Trophoblast cell (in vitro differentiated cells and primary cell): ENCODE results near the gene THSD4.

Experiments
- DNase-seq, 2 donors: peaks; one replicate each; pipeline ENCODE4 v3.0.0-alpha.2; 2016
- H2AFZ ChIP-seq: 2 replicates; pipeline ENCODE4 v1.6.1; 2013; ENCODE audit warnings: low read length, moderate library complexity, mild to moderate bottlenecking; ENCODE audit not compliant: insufficient read depth, poor library complexity
- H2AK5ac ChIP-seq: 2 replicates; pipeline ENCODE4 v1.6.1; 2013; ENCODE audit warnings: mild to moderate bottlenecking, low read length
- H2BK120ac ChIP-seq: 2 replicates; pipeline ENCODE4 v1.6.1; 2013; ENCODE audit warnings: low read length, mild to moderate bottlenecking, moderate library complexity; ENCODE audit not compliant: insufficient read depth, poor library complexity
- H2BK12ac ChIP-seq: 2 replicates; pipeline ENCODE4 v1.6.1; 2013; ENCODE audit warnings: mild to moderate bottlenecking, low read length, moderate library complexity
- H2BK5ac ChIP-seq: 2 replicates; pipeline ENCODE4 v1.6.1; 2013; ENCODE audit warnings: low read length, low read depth, moderate library complexity, mild to moderate bottlenecking; ENCODE audit not compliant: poor library complexity
- H3K14ac ChIP-seq: 2 replicates; pipeline ENCODE4 v1.6.1; 2013; ENCODE audit warnings: mild to moderate bottlenecking, low read length
- H3K18ac ChIP-seq: 2 replicates; pipeline ENCODE4 v1.6.1; 2013; ENCODE audit warnings: mild to moderate bottlenecking, low read length
- H3K23ac ChIP-seq: 2 replicates; pipeline ENCODE4 v1.6.1; 2013; ENCODE audit warnings: low read length
- H3K27ac ChIP-seq: 2 replicates; pipeline ENCODE4 v1.5.1; 2013; ENCODE audit warnings: low read depth, mild to moderate bottlenecking, inconsistent platforms, low read length, moderate library complexity
- H3K27me3 ChIP-seq: 2 replicates; pipeline ENCODE4 v1.6.1; 2013; ENCODE audit warnings: inconsistent platforms, mild to moderate bottlenecking, low read length, moderate library complexity; ENCODE audit not compliant: insufficient read depth
- H3K36me3 ChIP-seq, 2 experiments: 1 replicate in 1 of 2; 2 replicates in 1 of 2; pipeline ENCODE4 v1.6.1; 2013; ENCODE audit warnings: low read length in 2 of 2, mild to moderate bottlenecking in 2 of 2, moderate library complexity in 1 of 2; ENCODE audit not compliant: insufficient read depth in 2 of 2, control insufficient read depth in 1 of 2
- H3K4ac ChIP-seq: 2 replicates; pipeline ENCODE4 v1.6.1; 2013; ENCODE audit warnings: low read depth, mild to moderate bottlenecking, low read length, moderate library complexity
- H3K4me1 ChIP-seq, 2 experiments: 1 replicate in 1 of 2; 2 replicates in 1 of 2; pipeline ENCODE4 v1.6.1; 2013; ENCODE audit warnings: low read length in 2 of 2, mild to moderate bottlenecking in 2 of 2, moderate library complexity in 1 of 2; ENCODE audit not compliant: insufficient read depth in 2 of 2, control insufficient read depth in 1 of 2
- H3K4me2 ChIP-seq: 2 replicates; pipeline ENCODE4 v1.6.1; 2013; ENCODE audit warnings: inconsistent platforms, mild to moderate bottlenecking, low read length, moderate library complexity
- H3K4me3 ChIP-seq: 2 replicates; pipeline ENCODE4 v1.5.1; 2013; ENCODE audit warnings: mild to moderate bottlenecking, low read depth, low read length, inconsistent platforms
- H3K79me1 ChIP-seq: one replicate; pipeline ENCODE4 v1.6.1; 2013; ENCODE audit warnings: low read length
- H3K79me2 ChIP-seq: 2 replicates; pipeline ENCODE4 v1.6.1; 2013; ENCODE audit warnings: low read length, mild to moderate bottlenecking; ENCODE audit not compliant: control insufficient read depth, insufficient read depth, poor library complexity
- H3K9ac ChIP-seq: 2 replicates; pipeline ENCODE4 v1.6.1; 2013; ENCODE audit warnings: mild to moderate bottlenecking, low read length
- H3K9me3 ChIP-seq: 2 replicates; pipeline ENCODE4 v1.6.1; 2013; ENCODE audit warnings: low read depth, mild to moderate bottlenecking, control low read depth, inconsistent platforms, low read length; ENCODE audit not compliant: insufficient read depth
- H4K12ac ChIP-seq: 2 replicates; pipeline ENCODE4 v1.6.1; 2013; ENCODE audit warnings: low read depth, mild to moderate bottlenecking, low read length, moderate library complexity
- H4K8ac ChIP-seq: 2 replicates; pipeline ENCODE4 v1.6.1; 2013; ENCODE audit warnings: low read depth, mild to moderate bottlenecking, low read length, moderate library complexity
- H4K91ac ChIP-seq: one replicate; pipeline ENCODE4 v1.6.1; 2013; ENCODE audit warnings: low read depth, mild to moderate bottlenecking, low read length, moderate library complexity
- WGBS: extraction: QIAGEN DNeasy Blood & Tissue Kit; methylation state at CpG from one replicate; pipeline ENCODE4 v1.1.7; 2013; ENCODE audit warnings: missing lambda C conversion rate; ENCODE audit not compliant: insufficient read length, insufficient coverage; ENCODE audit errors: extremely low coverage; 5-methylcytosine and 5-hydroxymethylcytosine counted together

THSD4 gene

DNA sequence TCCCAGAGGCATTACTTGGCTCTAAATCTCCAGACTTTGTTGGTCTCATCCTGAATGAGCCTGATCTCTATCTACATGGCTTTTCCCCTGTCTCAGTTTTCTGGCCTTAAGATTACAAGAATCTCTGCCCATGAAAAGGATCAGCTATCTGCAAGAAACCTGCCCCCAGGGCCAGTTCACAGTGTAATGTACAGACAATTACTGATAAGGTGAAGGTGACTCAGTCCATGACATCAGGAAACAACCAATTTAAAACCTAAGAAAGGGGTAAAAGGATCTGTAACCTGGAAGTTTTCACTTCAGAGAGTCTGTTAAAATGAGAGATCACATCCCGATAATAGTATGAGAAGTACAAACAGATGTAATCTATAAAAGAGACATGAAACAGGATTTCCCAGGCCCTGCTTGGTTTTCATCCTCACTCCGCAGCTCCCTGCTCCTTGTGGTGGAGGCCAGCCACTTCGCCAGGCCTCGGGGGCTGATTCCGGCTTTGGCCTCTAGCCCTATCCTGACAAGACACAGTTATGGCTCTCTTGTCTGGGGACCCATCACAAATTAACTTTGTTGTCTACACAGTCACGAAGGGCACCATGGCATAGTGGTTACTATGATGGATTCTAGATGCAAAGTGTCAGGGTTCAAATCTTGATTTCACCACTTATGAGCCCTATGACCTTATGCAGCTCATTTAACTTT lies 136.9 kb downstream of the THSD4 start:
- Histone ChIP-seq H4K91ac (no peak overlapping the region), H3K23ac (no peak overlapping the region)

DNA sequence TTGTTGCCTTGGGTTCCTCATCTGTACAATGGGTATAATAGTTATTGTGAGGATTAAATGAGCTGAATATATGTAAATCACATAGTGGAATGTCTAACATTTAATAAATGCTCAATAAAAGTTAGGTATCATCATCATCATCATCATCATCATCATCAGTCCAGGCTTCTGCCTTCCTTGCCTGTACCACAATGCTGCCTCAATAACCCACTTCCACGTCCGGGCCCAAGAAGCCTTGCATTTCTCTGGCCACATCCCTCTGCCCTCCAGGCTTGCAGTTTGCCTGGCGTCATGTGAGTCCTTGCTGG lies 137.4 kb downstream of the THSD4 start:
- H3K4ac ChIP-seq: no peak overlapping the region
- peak overlapping the region; percentile 3 for H4K91ac ChIP-seq
- DNase-seq: peak; percentile 24 to 32
- no peak overlapping the region for H2BK12ac ChIP-seq
- H4K12ac ChIP-seq: no peak overlapping the region
- H3K4me2 ChIP-seq: no peak overlapping the region
- no peak overlapping the region for H3K27ac ChIP-seq
- H3K36me3 ChIP-seq: no peaks in the 10 kb centered on the region
- no peak overlapping the region for H4K8ac ChIP-seq
- H2AFZ ChIP-seq: no peak overlapping the region
- H3K79me2 ChIP-seq: no peaks in the 10 kb centered on the region
- no peak overlapping the region for H2AK5ac ChIP-seq
- peaks cover 2 to 4% of the 10 kb centered on the region in 2 experiments for H3K4me1 ChIP-seq
- no peak overlapping the region for H3K14ac ChIP-seq
- peaks cover 2% of the 10 kb centered on the region for H3K9me3 ChIP-seq
- H2BK120ac ChIP-seq: no peak overlapping the region
- no CpG with 5 or more reads among the region's 3 CpGs for WGBS
- peaks cover 5% of the 10 kb centered on the region for H3K79me1 ChIP-seq
- H3K9ac ChIP-seq: no peak overlapping the region
- H3K23ac ChIP-seq: no peak overlapping the region
- H3K18ac ChIP-seq: no peak overlapping the region
- H2BK5ac ChIP-seq: no peak overlapping the region
- peaks cover 35% of the 10 kb centered on the region for H3K27me3 ChIP-seq
- no peak overlapping the region for H3K4me3 ChIP-seq

More for the DNA sequence above, 136.9 kb downstream of the THSD4 start:
- peaks cover 2% of the 10 kb centered on the region for H3K9me3 ChIP-seq
- H3K14ac ChIP-seq: no peak overlapping the region
- no peak overlapping the region for H4K8ac ChIP-seq
- no peak overlapping the region for H3K4me2 ChIP-seq
- no peaks in the 10 kb centered on the region for H3K79me2 ChIP-seq
- H2BK5ac ChIP-seq: no peak overlapping the region
- H2BK12ac ChIP-seq: no peak overlapping the region
- H4K12ac ChIP-seq: no peak overlapping the region
- no peak overlapping the region for H2AFZ ChIP-seq
- H3K36me3 ChIP-seq: no peaks in the 10 kb centered on the region
- no peak overlapping the region for H3K4ac ChIP-seq
- H3K4me3 ChIP-seq: no peak overlapping the region
- no peak overlapping the region for H3K18ac ChIP-seq
- no CpG with 5 or more reads among the region's 6 CpGs for WGBS
- no peak overlapping the region for H3K9ac ChIP-seq
- H3K27ac ChIP-seq: peak overlapping the region; percentile 14
- H3K27me3 ChIP-seq: peaks cover 37% of the 10 kb centered on the region
- H3K4me1 ChIP-seq: peaks cover 2 to 4% of the 10 kb centered on the region in 2 experiments
- DNase-seq: peak; percentile 99 to 100
- H3K79me1 ChIP-seq: peaks cover 5% of the 10 kb centered on the region
- no peak overlapping the region for H2AK5ac ChIP-seq
- H2BK120ac ChIP-seq: no peak overlapping the region

- Histone ChIP-seq H3K23ac (no peak overlapping the region), H3K18ac (no peak overlapping the region)
- WGBS: no CpG with 5 or more reads among the region's 3 CpGs
These were observed 139.2 kb downstream of the THSD4 start for GRCh38 chr15:71254491-71254890.

DNA sequence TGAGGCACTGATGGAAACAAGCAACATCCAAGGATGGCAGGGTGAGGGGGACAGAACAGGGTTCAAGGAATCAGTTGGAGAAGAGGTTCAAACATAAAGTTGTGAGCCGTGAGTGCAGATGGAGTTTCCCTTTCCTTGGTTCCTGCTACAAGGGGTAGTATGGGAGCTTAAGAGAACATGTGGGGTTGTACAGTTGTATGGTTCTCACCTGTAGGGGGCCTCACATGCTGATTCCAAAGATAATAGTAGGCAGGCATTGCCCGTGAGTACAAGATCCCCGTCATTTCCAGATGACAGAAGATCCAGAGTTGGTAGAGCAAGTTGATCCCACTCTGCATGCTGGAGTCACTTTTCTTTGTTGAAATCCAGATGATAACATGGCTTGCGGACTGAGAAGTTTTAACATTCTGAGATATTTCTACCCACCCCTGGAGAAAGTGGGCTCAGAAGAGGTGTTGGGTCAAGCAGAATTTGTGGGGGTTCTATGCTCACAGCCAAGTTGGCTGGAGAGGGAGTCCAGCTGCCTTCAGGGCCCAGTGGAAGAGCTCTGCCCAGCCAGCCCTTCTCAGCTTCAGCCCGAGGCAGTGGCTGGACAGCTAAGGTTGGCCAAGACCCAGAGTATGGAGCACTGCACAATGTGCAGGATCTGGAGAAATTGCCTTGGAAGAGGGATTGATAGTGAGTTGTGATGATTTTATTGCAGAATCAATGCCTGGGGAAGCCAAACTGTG lies 141.8 kb downstream of the THSD4 start:
- DNase-seq: no peak
- H3K23ac ChIP-seq: no peak overlapping the region
- no peak overlapping the region for H2AK5ac ChIP-seq
- peaks cover 33% of the 10 kb centered on the region for H3K27me3 ChIP-seq
- peaks cover 2% of the 10 kb centered on the region for H3K79me1 ChIP-seq
- H4K8ac ChIP-seq: no peak overlapping the region
- no peak overlapping the region for H4K12ac ChIP-seq
- H2BK120ac ChIP-seq: no peak overlapping the region
- no peaks in the 10 kb centered on the region for H3K79me2 ChIP-seq
- no peak overlapping the region for H3K4me2 ChIP-seq
- no peak overlapping the region for H2AFZ ChIP-seq
- H3K9me3 ChIP-seq: peaks cover 2% of the 10 kb centered on the region
- H3K14ac ChIP-seq: no peak overlapping the region
- H3K9ac ChIP-seq: no peak overlapping the region
- H3K27ac ChIP-seq: no peak overlapping the region
- H3K4me1 ChIP-seq: peaks cover 0 to 2% of the 10 kb centered on the region in 2 experiments
- no peak overlapping the region for H3K4me3 ChIP-seq
- no CpG with 5 or more reads among the region's 5 CpGs for WGBS
- H2BK5ac ChIP-seq: no peak overlapping the region
- H3K4ac ChIP-seq: no peak overlapping the region
- H3K18ac ChIP-seq: no peak overlapping the region
- no peak overlapping the region for H2BK12ac ChIP-seq
- no peak overlapping the region for H4K91ac ChIP-seq
- no peaks in the 10 kb centered on the region for H3K36me3 ChIP-seq

More at GRCh38 chr15:71254491-71254890, 139.2 kb downstream of the THSD4 start:
- Histone ChIP-seq H3K4ac (no peak overlapping the region), H2BK12ac (no peak overlapping the region), H3K79me2 (no peaks in the 10 kb centered on the region), H2AK5ac (no peak overlapping the region), H3K9ac (no peak overlapping the region), H3K4me3 (no peak overlapping the region), H3K79me1 (peaks cover 5% of the 10 kb centered on the region), H3K36me3 (no peaks in the 10 kb centered on the region), H2BK120ac (peak overlapping the region; percentile 20), H4K12ac (no peak overlapping the region), H3K4me1 (peaks cover 2 to 4% of the 10 kb centered on the region in 2 experiments), H2AFZ (no peak overlapping the region), H2BK5ac (no peak overlapping the region), H3K27me3 (peaks cover 29% of the 10 kb centered on the region), H3K4me2 (no peak overlapping the region), H4K8ac (no peak overlapping the region), H3K9me3 (peaks cover 2% of the 10 kb centered on the region), H4K91ac (no peak overlapping the region), H3K14ac (no peak overlapping the region), H3K27ac (no peak overlapping the region)
- peak in 1 of 2 donors; percentile 42 for DNase-seq
